Measurements from ENCODE around the gene OCA2.

DNA sequence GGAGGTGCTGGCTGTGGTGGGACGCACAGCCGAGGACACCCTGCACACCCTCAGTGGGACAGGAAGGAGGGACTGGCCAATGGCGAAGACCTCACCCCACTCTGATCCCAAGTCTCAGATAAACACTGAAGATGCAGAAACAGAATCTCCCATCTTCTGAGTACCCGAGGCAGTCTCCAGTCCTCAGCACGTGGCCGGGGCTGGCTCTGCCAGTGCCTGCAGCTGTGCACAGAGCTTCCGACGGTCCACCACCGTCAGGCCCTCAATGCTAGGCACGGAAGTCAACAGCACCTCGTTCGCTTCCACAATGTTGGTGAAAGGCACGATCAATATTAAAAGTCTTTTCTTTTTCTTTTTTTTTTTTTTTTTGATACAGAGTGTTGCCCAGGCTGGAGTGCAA is 16.8 kb upstream of the OCA2 start:
- TF ChIP-seq EZH2 (IDR thresholded peaks at IDR 0.05; ENCODE audit: insufficient read depth, poor library complexity, severe bottlenecking), result no peak
- TF ChIP-seq EZH2phosphoT487 (IDR thresholded peaks at IDR 0.05; ENCODE audit: insufficient read depth, low read depth), result no peak

All from GM23248 (cell line).